AG09309 (cell line): Measurements from ENCODE around the gene FOXN1.

Experiments
- DNase-seq: peaks from one replicate; pipeline ENCODE4 v3.0.0-alpha.2; 2010; ENCODE audit warnings: low read depth
- H3K4me3 ChIP-seq: 2 replicates; pipeline ENCODE4 v1.5.1; 2011; ENCODE audit warnings: mild to moderate bottlenecking, low read depth, low read length, moderate library complexity; ENCODE audit not compliant: control insufficient read depth
- TF ChIP-seq, protein P1 (sequence below): IDR thresholded peaks from 2 replicates; pipeline ENCODE4 v1.5.1; 2011; ENCODE audit warnings: mild to moderate bottlenecking, low read depth, low read length, inconsistent platforms; ENCODE audit not compliant: insufficient read depth, control insufficient read depth; ENCODE audit errors: missing control alignments

Gene FOXN1

DNA sequence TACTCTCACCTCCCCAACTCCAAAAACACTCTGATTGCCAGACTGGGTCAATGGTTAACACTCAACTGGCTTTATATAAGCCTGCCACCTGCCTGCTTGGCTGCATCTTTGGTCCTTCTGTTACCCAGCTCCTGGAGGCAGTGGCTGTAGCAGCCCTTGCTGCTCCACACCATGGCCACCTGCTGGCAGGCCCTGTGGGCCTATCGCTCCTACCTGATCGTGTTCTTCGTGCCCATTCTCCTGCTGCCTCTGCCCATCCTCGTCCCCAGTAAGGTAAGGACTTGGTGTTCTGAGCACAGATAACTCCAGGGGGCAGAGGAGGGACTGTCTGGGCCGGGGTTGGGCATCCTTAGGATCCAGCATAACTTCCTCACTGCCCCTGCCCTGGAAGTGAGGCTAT lies 32.6 kb upstream of the FOXN1 start, which contains the start of gene SLC13A2:
Gene SLC13A2 (plus strand): TSS at position 103 of the 400 bp plus-strand sequence. CDS start 69 bp downstream, at position 172.
- TF ChIP-seq, protein P1, sequence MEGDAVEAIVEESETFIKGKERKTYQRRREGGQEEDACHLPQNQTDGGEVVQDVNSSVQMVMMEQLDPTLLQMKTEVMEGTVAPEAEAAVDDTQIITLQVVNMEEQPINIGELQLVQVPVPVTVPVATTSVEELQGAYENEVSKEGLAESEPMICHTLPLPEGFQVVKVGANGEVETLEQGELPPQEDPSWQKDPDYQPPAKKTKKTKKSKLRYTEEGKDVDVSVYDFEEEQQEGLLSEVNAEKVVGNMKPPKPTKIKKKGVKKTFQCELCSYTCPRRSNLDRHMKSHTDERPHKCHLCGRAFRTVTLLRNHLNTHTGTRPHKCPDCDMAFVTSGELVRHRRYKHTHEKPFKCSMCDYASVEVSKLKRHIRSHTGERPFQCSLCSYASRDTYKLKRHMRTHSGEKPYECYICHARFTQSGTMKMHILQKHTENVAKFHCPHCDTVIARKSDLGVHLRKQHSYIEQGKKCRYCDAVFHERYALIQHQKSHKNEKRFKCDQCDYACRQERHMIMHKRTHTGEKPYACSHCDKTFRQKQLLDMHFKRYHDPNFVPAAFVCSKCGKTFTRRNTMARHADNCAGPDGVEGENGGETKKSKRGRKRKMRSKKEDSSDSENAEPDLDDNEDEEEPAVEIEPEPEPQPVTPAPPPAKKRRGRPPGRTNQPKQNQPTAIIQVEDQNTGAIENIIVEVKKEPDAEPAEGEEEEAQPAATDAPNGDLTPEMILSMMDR, result peak; percentile 7
- no peak within 1 kb of the TSS for H3K4me3 ChIP-seq
- no peak for DNase-seq

DNA sequence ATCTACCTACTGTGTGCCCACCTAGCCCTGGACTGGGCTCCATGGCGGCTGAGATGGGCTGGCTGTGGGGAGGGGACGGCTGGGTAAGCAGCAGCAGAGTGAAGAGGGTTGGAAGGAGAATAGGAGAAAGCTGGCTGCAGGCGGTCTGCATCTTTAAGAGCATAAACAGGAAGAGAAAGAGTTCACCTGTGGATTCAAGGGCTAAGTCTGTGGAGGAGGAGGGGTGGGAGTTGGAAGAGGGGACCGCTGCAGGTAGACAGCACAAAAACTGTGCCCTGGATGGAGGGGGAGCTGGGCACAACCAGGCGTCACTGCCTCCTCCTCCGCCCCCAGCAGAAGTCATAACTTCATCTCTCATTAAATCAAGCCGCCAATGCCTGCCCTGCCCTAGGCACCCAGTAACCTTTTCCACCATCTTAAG lies 32.0 kb upstream of the FOXN1 start:
- TF ChIP-seq, protein P1, result no peak
- no peak for DNase-seq

DNA sequence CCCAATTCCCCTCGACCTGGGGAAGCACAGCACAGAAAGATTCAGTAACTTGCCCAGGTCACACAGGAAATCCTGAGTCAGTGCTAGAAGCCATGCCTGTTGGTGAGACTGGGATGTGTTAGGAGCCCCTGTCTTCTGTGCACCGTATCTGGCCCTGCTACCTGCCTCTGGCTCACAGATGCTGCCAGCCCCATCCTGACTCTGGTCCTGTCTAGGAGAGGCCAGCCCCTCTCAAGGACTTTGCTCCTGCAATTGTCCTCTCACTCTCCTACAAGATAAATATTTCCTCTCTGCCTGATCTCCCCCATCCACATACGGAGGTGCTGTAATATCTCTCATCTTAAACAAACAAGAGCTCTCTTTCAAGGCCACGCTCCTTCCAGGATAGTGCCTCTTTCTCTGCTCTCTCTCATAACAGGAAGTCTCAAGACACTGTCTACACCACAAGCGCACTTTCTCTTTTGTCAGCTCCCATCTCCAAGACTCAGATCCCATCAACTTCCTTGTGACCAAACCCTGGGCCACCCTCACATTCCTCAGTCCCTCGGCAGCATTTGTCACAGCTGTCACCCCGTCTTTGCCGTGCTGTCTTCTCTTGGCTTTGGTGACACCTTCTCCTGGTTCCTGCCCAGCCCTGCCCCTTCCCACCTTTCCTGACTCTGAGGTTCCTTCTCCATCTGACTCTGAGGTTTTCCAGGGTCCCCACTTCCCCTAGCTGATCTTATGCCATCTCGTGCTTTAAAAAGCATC lies 30.8 kb upstream of the FOXN1 start:
- DNase-seq, result no peak
- H3K4me3 ChIP-seq, result no peak overlapping the region
- TF ChIP-seq, protein P1, result no peak

More for the DNA sequence above, 32.0 kb upstream of the FOXN1 start:
- no peak overlapping the region for H3K4me3 ChIP-seq

DNA sequence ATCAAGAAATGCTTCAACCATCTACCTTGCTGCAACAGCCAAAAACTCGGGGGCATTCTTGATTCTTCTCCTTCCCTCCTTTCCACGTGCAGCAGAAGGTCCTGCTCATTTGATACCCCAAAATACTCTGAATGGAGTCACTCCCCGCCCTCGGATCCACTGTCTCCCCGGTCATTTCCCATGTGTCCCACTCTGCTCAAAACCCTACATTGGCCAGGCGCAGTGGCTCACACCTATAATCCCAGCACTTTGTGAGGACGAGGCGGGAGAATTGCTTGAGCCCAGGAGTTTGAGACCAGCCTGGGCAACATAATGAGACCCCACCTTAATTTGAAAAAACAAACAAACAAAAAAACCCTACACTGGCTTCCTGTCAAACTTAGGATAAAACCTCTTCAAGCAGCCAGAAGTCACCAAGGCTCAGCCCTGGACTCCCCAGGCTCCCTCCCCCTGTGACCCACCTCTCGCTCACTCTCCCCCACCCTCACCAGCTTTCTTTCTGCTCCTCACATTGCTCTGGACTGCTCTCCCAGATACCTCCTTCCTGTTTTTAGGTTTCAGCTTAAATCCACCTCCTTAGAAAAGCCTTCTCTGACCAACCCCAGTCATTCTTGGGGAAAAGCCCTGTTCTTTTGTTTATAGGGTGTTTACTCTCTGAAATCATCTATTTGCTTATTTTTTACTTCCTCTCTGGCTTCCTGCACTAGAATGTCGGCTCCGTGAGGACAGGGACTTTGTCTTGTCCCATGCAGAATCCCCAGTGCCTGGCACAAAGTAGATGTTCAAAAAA lies 29.9 kb upstream of the FOXN1 start:
- TF ChIP-seq, protein P1, result no peak
- H3K4me3 ChIP-seq, result no peak overlapping the region
- DNase-seq, result no peak

DNA sequence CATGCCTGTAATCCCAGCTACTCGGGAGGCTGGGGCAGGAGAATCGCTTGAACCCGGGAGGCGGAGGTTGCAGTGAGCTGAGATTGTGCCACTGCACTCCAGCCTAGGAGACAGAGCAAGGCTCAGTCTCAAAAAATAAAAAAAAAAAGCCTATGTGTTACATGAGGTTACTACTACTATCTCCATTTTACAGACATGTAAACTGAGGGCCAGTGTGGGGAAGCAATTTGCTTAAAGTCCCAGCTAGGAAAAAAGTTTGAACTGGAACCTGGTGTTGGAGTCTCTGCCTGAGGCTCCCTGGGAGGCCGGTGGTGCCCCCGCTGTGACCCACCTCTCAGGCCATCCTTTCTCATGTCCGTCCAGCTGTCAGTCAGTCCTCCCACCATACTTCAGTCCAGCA lies 28.2 kb upstream of the FOXN1 start:
- no peak overlapping the region for H3K4me3 ChIP-seq
- TF ChIP-seq, protein P1, result no peak
- no peak for DNase-seq

DNA sequence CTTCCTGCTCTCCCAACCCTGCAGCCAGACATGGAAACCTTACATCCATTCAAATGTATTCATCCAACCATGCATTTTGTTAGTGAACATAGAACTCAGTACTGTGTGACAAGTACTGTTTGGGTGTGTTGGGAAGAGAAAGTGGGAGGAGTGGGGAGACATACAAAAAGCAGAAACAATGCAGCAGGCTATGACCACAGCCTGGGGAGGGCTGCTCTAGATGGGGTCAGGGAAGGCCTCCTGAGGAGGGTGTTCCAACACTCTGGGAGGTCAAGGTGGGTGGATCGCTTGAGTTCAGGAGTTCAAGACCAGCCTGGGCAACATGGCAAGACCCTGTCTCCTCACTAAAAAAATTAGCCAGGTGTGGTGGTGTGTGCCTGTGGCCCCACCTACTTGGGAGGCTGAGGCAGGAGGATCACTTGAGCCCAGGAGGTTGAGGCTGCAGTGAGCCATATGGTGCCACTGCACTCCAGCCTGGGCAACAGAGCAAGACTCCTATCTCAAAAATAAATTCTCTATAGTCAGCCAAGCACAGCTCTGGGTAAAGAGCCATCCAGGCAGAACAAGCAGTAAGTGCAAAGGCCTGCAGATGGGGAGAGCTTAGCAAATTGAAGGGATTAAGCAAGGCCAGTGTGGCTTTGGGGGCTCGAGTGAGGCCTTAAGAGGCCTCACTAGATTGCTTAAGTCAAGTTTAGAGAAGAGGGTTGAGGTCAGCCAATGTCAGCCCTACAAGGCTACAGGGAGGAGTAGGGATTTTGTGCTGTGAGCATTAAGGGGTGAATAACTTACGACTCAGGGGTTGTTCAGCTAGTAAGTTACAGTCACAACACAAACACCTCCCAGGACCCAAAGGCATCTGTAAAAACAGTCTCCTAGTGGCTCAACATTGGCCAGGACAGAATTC lies 27.2 kb upstream of the FOXN1 start:
- no peak overlapping the region for H3K4me3 ChIP-seq
- TF ChIP-seq, protein P1, result no peak
- DNase-seq, result no peak
